Ovary (tissue), 9 donors: ENCODE results near the gene SIM1. TPM values are rescaled to one million over a fixed set of nuclear protein-coding genes. Genes with fewer than 3 reads are reported as not detected.

ENCODE experiments used
- DNase-seq, 5 donors: peaks; one replicate each; pipeline ENCODE4 v3.0.0-alpha.2; 2019 to 2020
- H3K27ac ChIP-seq, 2 donors: fragments of 200-600 bp; one replicate each; pipeline versions ENCODE4 v1.5.1 to v1.8.0; 2019 to 2022
- H3K27me3 ChIP-seq: fragments of 200-600 bp; one replicate; pipeline ENCODE4 v1.8.0; 2022
- H3K36me3 ChIP-seq: fragments of 200-600 bp; sonication (generic); one replicate; pipeline ENCODE4 v1.5.1; 2019
- H3K4me1 ChIP-seq: one replicate; pipeline ENCODE4 v1.8.1; 2013; ENCODE audit warnings: mild to moderate bottlenecking, moderate library complexity; ENCODE audit not compliant: insufficient read depth
- H3K4me3 ChIP-seq: fragments of 200-600 bp; sonication (generic); one replicate; pipeline ENCODE4 v1.5.1; 2017
- H3K9me3 ChIP-seq, 2 donors: fragments of 200-600 bp in 1 of 2; sonication (generic) in 1 of 2; one replicate each; pipeline versions ENCODE4 v1.5.1 to v1.8.1; 2013 to 2019; ENCODE audit warnings: mild to moderate bottlenecking in 1 of 2, moderate library complexity in 1 of 2
- CTCF ChIP-seq, 3 donors: fragments of 450-650 bp in 2 of 3; fragments of 200-600 bp in 1 of 3; IDR thresholded peaks; one replicate each; pipeline versions ENCODE4 v1.5.1 to v1.8.0; 2016 to 2022; ENCODE audit warnings: antibody characterized with exemption in 3 of 3, mild to moderate bottlenecking in 1 of 3
- EP300 ChIP-seq: sonication (generic); formaldehyde crosslinking; IDR thresholded peaks from one replicate; pipeline ENCODE4 v1.6.1; 2017; ENCODE audit warnings: antibody characterized with exemption
- POLR2A ChIP-seq: fragments of 450-650 bp; IDR thresholded peaks from one replicate; pipeline ENCODE4 v1.6.1; 2017; ENCODE audit warnings: antibody characterized with exemption, mild to moderate bottlenecking, moderate library complexity
- WGBS, 3 donors: extraction: QIAGEN DNeasy Blood & Tissue Kit in 1 of 3; methylation state at CpG; one replicate each; pipeline versions ENCODE4 v1.1.5 to v1.1.7; 2013 to 2017; 5-methylcytosine and 5-hydroxymethylcytosine counted together
- intact Hi-C, 4 donors: fragments of 100-400 bp; cut with DNase I; formaldehyde crosslinking; loops; one replicate each; pipeline versions ENCODE4 v1.11.0 to v1.15.1; 2022 to 2023
- polyA plus RNA-seq, 2 donors: library from polyadenylated mRNA; stranded (reverse); fragments of 200-250 nt in 1 of 2; fragments of 350-450 nt in 1 of 2; fragmentation: Illumina TruSeq in 1 of 2; extraction: RNeasy Lipid Tissue Mini Kit (QIAGEN cat#74804) in 1 of 2; gene quantifications; one replicate each; pipeline ENCODE4 v1.2.3, GENCODE V29; 2013 to 2014
- total RNA-seq, 7 donors: library from RNA; depleted of rRNA in 2 of 7; stranded (reverse); fragments of >200 nt in 2 of 7; fragmentation: NEBNext Ultra II Directional in 3 of 7; extraction: Animal tissue kit (Norgen Biotek cat#: 25700) in 3 of 7; gene quantifications; one replicate each; pipeline versions ENCODE4 v1.1.0 to v1.2.4, GENCODE V29; 2016 to 2023
- donor health status: DM: no; HTN: no; CAD: no; lungs with moderate emphysema.
- donor health status: DM: no; HTN: no; CAD: no.
- donor health status: Bipolar disorder and iron deficiency.
- donor health status: DM: yes; HTN: yes; CAD: no.
- donor health status: DM: no; HTN: no; CAD: no.
- donor health status: DM: yes; HTN: yes; CAD: no.

The SIM1 gene
- total and polyA plus RNA-seq, 9 donors = 0.12 TPM; not detected in 8

- DNase-seq = no peak
- Histone ChIP-seq H3K9me3 (no peaks in the 10 kb centered on the region), H3K4me3 (no peak overlapping the region), H3K4me1 (no peaks in the 10 kb centered on the region), H3K36me3 (no peaks in the 10 kb centered on the region), H3K27ac (no peak overlapping the region), H3K27me3 (no peaks in the 10 kb centered on the region)
- TF ChIP-seq CTCF (IDR thresholded peaks at IDR 0.05) (no peak), POLR2A (no peak), EP300 (no peak)
- WGBS, 3 donors = 91 to 97% (median 96%) methylated on average over 2 of the region's 2 CpGs
- intact Hi-C loops = no loop called here
These were observed 72.3 kb downstream of the SIM1 start for GRCh38 chr6:100392423-100392822.

- intact Hi-C loops = no loop called here
- no peak for DNase-seq
- Histone ChIP-seq H3K27me3 (no peaks in the 10 kb centered on the region), H3K36me3 (no peaks in the 10 kb centered on the region), H3K27ac (no peak overlapping the region), H3K9me3 (no peaks in the 10 kb centered on the region), H3K4me1 (no peaks in the 10 kb centered on the region), H3K4me3 (no peak overlapping the region)
- no peak for TF ChIP-seq POLR2A
- TF ChIP-seq CTCF (IDR thresholded peaks at IDR 0.05) = no peak
- no peak for TF ChIP-seq EP300
- WGBS, 3 donors = 57 to 63% (median 58%) methylated on average over 3 of the region's 3 CpGs
These were observed 75.7 kb downstream of the SIM1 start for GRCh38 chr6:100388868-100389519.

- TF ChIP-seq POLR2A (no peak), CTCF (IDR thresholded peaks at IDR 0.05) (no peak), EP300 (no peak)
- WGBS, 3 donors = 65 to 72% (median 66%) methylated on average over 5 of the region's 5 CpGs
- no peaks in the 10 kb centered on the region for H3K27me3 ChIP-seq
- no peaks in the 10 kb centered on the region for H3K36me3 ChIP-seq
- intact Hi-C loops = no loop called here
- H3K9me3 ChIP-seq = no peaks in the 10 kb centered on the region
- H3K4me3 ChIP-seq = no peak overlapping the region
- no peak for DNase-seq
- H3K4me1 ChIP-seq = no peaks in the 10 kb centered on the region
- no peak overlapping the region for H3K27ac ChIP-seq
These were observed 81.9 kb downstream of the SIM1 start for GRCh38 chr6:100382767-100383195.

- no peaks in the 10 kb centered on the region for H3K4me1 ChIP-seq
- H3K27ac ChIP-seq = no peak overlapping the region
- no peaks in the 10 kb centered on the region for H3K27me3 ChIP-seq
- TF ChIP-seq POLR2A = no peak
- TF ChIP-seq CTCF (IDR thresholded peaks at IDR 0.05) = no peak
- no peak for TF ChIP-seq EP300
- intact Hi-C loops = no loop called here
- H3K9me3 ChIP-seq = no peaks in the 10 kb centered on the region
- DNase-seq = no peak
- H3K36me3 ChIP-seq = no peaks in the 10 kb centered on the region
- 81 to 87% (median 81%) methylated on average over 3 of the region's 3 CpGs for WGBS, 3 donors
- H3K4me3 ChIP-seq = no peak overlapping the region
These were observed 82.7 kb downstream of the SIM1 start for GRCh38 chr6:100382031-100382430.
